SK-N-SH (cell line): ENCODE measurements around the gene ZNF786.

Experiments used
- CHD2 ChIP-seq: fragments of 150-350 bp; IDR thresholded peaks from 2 replicates; pipeline ENCODE4 v1.6.1; 2018; ENCODE audit warnings: low read length; ENCODE audit not compliant: partially characterized antibody
- EP300 ChIP-seq, 2 experiments: IDR thresholded peaks; 2 replicates each; pipeline versions ENCODE4 v1.4.0 to v1.6.1; 2012; ENCODE audit warnings: borderline replicate concordance in 1 of 2, low read depth in 1 of 2, low read length in 1 of 2
- GATA2 ChIP-seq: sonication (generic); formaldehyde crosslinking; IDR thresholded peaks from 2 replicates; pipeline ENCODE4 v1.5.0; 2020; ENCODE audit warnings: mild to moderate bottlenecking, missing genetic modification reagents
- JUND ChIP-seq: IDR thresholded peaks from 2 replicates; pipeline ENCODE4 v1.4.0; 2012
- MXI1 ChIP-seq: IDR thresholded peaks from 2 replicates; pipeline ENCODE4 v1.6.1; 2012; ENCODE audit warnings: mild to moderate bottlenecking, low read depth, low read length, improper control_type of control experiment
- POLR2AphosphoS5 ChIP-seq: IDR thresholded peaks from 2 replicates; pipeline ENCODE4 v1.6.1; 2012; ENCODE audit warnings: low read depth, low read length
- RAD21 ChIP-seq: IDR thresholded peaks from 2 replicates; pipeline ENCODE4 v1.6.1; 2012; ENCODE audit warnings: mild to moderate bottlenecking, low read length
- SMC3 ChIP-seq: IDR thresholded peaks from 2 replicates; pipeline ENCODE4 v1.6.1; 2012; ENCODE audit warnings: low read depth, low read length, improper control_type of control experiment
- TEAD4 ChIP-seq: IDR thresholded peaks from 2 replicates; pipeline ENCODE4 v1.4.0; 2012; ENCODE audit warnings: mild to moderate bottlenecking, borderline replicate concordance; ENCODE audit not compliant: insufficient read depth
- TF ChIP-seq, protein P1 (sequence below): fragments of 200-600 bp; sonication (generic); IDR thresholded peaks from 2 replicates; pipeline ENCODE4 v1.6.1; 2017; ENCODE audit warnings: antibody characterized with exemption, mild to moderate bottlenecking, moderate library complexity
- TF ChIP-seq, protein P2 (sequence below): IDR thresholded peaks from 2 replicates; pipeline ENCODE4 v1.6.1; 2012; ENCODE audit warnings: mild to moderate bottlenecking, low read depth, low read length, moderate library complexity
- TF ChIP-seq, protein P3 (sequence below): IDR thresholded peaks from 2 replicates; pipeline ENCODE4 v1.4.0; 2012; ENCODE audit warnings: low read depth, borderline replicate concordance
- TF ChIP-seq, protein P4 (sequence below): IDR thresholded peaks from 2 replicates; pipeline ENCODE4 v1.4.0; 2012; ENCODE audit warnings: low read depth

DNA sequence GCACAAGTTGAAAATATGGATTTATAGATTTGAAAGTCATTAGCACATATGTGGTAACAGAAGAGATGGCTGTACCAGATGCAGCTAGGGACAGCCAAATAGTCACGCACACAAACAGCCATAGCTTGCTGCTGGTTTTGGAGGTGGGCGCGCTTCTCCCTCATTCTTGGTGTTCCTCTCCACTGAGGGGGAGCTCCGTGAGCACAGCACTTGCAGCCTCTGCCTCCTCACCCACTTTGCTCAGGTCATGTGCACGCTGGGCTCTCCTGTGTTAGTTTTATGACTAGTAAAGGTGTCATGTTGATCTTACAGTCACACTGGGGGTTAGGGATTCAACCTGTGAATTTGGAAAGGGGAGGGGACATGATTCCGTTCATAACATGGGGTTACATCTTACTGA is 8.5 kb upstream of the ZNF786 start:
- TF ChIP-seq, protein P1, sequence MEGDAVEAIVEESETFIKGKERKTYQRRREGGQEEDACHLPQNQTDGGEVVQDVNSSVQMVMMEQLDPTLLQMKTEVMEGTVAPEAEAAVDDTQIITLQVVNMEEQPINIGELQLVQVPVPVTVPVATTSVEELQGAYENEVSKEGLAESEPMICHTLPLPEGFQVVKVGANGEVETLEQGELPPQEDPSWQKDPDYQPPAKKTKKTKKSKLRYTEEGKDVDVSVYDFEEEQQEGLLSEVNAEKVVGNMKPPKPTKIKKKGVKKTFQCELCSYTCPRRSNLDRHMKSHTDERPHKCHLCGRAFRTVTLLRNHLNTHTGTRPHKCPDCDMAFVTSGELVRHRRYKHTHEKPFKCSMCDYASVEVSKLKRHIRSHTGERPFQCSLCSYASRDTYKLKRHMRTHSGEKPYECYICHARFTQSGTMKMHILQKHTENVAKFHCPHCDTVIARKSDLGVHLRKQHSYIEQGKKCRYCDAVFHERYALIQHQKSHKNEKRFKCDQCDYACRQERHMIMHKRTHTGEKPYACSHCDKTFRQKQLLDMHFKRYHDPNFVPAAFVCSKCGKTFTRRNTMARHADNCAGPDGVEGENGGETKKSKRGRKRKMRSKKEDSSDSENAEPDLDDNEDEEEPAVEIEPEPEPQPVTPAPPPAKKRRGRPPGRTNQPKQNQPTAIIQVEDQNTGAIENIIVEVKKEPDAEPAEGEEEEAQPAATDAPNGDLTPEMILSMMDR, result no peak
- TF ChIP-seq, protein P2, sequence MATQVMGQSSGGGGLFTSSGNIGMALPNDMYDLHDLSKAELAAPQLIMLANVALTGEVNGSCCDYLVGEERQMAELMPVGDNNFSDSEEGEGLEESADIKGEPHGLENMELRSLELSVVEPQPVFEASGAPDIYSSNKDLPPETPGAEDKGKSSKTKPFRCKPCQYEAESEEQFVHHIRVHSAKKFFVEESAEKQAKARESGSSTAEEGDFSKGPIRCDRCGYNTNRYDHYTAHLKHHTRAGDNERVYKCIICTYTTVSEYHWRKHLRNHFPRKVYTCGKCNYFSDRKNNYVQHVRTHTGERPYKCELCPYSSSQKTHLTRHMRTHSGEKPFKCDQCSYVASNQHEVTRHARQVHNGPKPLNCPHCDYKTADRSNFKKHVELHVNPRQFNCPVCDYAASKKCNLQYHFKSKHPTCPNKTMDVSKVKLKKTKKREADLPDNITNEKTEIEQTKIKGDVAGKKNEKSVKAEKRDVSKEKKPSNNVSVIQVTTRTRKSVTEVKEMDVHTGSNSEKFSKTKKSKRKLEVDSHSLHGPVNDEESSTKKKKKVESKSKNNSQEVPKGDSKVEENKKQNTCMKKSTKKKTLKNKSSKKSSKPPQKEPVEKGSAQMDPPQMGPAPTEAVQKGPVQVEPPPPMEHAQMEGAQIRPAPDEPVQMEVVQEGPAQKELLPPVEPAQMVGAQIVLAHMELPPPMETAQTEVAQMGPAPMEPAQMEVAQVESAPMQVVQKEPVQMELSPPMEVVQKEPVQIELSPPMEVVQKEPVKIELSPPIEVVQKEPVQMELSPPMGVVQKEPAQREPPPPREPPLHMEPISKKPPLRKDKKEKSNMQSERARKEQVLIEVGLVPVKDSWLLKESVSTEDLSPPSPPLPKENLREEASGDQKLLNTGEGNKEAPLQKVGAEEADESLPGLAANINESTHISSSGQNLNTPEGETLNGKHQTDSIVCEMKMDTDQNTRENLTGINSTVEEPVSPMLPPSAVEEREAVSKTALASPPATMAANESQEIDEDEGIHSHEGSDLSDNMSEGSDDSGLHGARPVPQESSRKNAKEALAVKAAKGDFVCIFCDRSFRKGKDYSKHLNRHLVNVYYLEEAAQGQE, result no peak
- TF ChIP-seq MXI1 (no peak), EP300 (IDR thresholded peaks at IDR 0.05; ENCODE audit: borderline replicate concordance in 1 of 2, low read depth in 1 of 2, low read length in 1 of 2) (no peak), SMC3 (no peak), POLR2AphosphoS5 (no peak), RAD21 (no peak), CHD2 (no peak), TEAD4 (no peak), GATA2 (CRISPR knock-in tag) (no peak), JUND (no peak)
- TF ChIP-seq, protein P3, sequence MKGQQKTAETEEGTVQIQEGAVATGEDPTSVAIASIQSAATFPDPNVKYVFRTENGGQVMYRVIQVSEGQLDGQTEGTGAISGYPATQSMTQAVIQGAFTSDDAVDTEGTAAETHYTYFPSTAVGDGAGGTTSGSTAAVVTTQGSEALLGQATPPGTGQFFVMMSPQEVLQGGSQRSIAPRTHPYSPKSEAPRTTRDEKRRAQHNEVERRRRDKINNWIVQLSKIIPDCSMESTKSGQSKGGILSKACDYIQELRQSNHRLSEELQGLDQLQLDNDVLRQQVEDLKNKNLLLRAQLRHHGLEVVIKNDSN, result no peak
- TF ChIP-seq, protein P4, sequence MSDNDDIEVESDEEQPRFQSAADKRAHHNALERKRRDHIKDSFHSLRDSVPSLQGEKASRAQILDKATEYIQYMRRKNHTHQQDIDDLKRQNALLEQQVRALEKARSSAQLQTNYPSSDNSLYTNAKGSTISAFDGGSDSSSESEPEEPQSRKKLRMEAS, result no peak
